ENCODE measurements around the gene NTSR1. TPM values are rescaled to one million over a fixed set of nuclear protein-coding genes. Genes with fewer than 3 reads are reported as not detected.

The NTSR1 gene
- total and polyA plus RNA-seq, 2 experiments from 2014 or later, result 0.15 to 1.4 TPM

DNA sequence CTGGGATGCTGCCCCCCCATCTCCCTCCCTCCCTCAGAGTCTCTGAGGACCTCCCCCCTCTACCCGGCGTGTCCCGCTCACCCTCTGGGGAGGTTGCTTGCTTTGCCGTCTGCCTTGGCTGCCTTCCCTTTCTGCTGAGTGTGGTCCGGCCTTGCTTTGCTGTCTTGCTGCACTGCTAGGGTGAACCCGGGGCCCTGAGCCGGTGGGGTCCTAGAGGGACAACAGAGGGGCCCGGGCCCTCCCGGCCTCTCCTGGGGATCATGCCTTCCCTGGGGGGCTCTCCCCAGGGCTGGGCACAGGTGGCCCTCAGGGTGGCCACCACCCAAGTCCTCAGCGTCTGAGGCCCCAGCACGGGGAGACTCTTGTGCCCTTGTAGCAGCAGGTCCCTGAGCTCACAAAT is 47.0 kb upstream of the NTSR1 start (continued):
- TF ChIP-seq REST (IDR thresholded peaks at IDR 0.05; ENCODE audit: unreplicated experiment), result no peak
- TF ChIP-seq POLR2AphosphoS5 (IDR thresholded peaks at IDR 0.05; ENCODE audit: low read depth), result no peak
- no peak for TF ChIP-seq CTCF (conservative IDR thresholded peaks at IDR 0.05; ENCODE audit: low read depth in 2 of 2)
- TF ChIP-seq EZH2phosphoT487 (IDR thresholded peaks at IDR 0.05; ENCODE audit: unreplicated experiment), result no peak
- TF ChIP-seq NANOG (IDR thresholded peaks at IDR 0.05; ENCODE audit: borderline replicate concordance), result no peak
- TF ChIP-seq ZNF114 (CRISPR knock-in tag; IDR thresholded peaks at IDR 0.05), result no peak
- TF ChIP-seq ZNF331 (CRISPR knock-in tag; IDR thresholded peaks at IDR 0.05; ENCODE audit: low read depth), result no peak
- no peak for TF ChIP-seq CREB1 (CRISPR knock-in tag; IDR thresholded peaks at IDR 0.05; ENCODE audit: low read depth)
- TF ChIP-seq STAT1 (IDR thresholded peaks at IDR 0.05; ENCODE audit: unreplicated experiment), result no peak

DNA sequence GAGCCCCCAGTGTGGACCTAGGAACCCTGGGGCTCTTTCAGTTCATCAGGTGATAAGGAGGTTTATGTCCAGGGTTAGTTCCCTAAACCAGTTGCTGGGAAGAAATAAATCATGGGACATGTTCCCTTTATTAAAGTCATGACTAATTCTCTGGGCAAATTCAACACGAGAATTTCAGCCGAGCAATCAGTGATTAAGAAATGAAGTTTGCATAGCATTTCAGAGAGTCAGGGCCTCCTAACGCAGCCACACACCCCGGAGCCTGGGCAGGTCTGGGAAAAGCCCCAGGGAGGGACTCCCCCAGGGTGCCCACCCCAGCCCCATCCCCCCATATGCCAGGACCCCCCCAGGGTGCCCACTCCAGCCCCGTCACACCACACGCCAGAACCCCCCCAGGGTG is 46.2 kb upstream of the NTSR1 start:
- H3K27me3 ChIP-seq (ENCODE audit: insufficient read depth), result no peaks in the 10 kb centered on the region
- ATAC-seq (no peak), DNase-seq (ENCODE audit: low spot score) (no peak)
- H3K79me2 ChIP-seq (replicated peaks; ENCODE audit: insufficient read depth), result no peaks in the 10 kb centered on the region
- H3K4me3 ChIP-seq, result no peak overlapping the region
- H4K20me1 ChIP-seq (replicated peaks; ENCODE audit: insufficient read depth), result no peaks in the 10 kb centered on the region; the same call in 1 of the 2 replicates
- H3K27me3 Mint-ChIP-seq (ENCODE audit: insufficient read depth, low read depth, poor library complexity), result peaks cover 5% of the 10 kb centered on the region
- no peak overlapping the region for H3K4me3 Mint-ChIP-seq
- no peaks in the 10 kb centered on the region for H3K9me3 Mint-ChIP-seq
- H3F3A ChIP-seq (replicated peaks; ENCODE audit: low read depth), result no peaks in the 10 kb centered on the region
- H3K27ac ChIP-seq (ENCODE audit: low read depth), result no peak overlapping the region
- H3K4me1 ChIP-seq (ENCODE audit: insufficient read depth), result no peaks in the 10 kb centered on the region
- no peaks in the 10 kb centered on the region; the same call in 1 of the 2 replicates for H3K36me3 ChIP-seq (ENCODE audit: insufficient read depth)
- H3K4me1 Mint-ChIP-seq, result peaks cover 7% of the 10 kb centered on the region
- H3K9me2 ChIP-seq (ENCODE audit: insufficient read depth), result no peaks in the 10 kb centered on the region
- H3K36me3 Mint-ChIP-seq (ENCODE audit: low read depth), result no peaks in the 10 kb centered on the region; the same call in 2 of the 3 replicates
- H2AFZ ChIP-seq, result no peak overlapping the region
- H3K27ac Mint-ChIP-seq, result no peak overlapping the region
- H3K4me2 ChIP-seq, result no peak overlapping the region
- TF ChIP-seq, protein P1, sequence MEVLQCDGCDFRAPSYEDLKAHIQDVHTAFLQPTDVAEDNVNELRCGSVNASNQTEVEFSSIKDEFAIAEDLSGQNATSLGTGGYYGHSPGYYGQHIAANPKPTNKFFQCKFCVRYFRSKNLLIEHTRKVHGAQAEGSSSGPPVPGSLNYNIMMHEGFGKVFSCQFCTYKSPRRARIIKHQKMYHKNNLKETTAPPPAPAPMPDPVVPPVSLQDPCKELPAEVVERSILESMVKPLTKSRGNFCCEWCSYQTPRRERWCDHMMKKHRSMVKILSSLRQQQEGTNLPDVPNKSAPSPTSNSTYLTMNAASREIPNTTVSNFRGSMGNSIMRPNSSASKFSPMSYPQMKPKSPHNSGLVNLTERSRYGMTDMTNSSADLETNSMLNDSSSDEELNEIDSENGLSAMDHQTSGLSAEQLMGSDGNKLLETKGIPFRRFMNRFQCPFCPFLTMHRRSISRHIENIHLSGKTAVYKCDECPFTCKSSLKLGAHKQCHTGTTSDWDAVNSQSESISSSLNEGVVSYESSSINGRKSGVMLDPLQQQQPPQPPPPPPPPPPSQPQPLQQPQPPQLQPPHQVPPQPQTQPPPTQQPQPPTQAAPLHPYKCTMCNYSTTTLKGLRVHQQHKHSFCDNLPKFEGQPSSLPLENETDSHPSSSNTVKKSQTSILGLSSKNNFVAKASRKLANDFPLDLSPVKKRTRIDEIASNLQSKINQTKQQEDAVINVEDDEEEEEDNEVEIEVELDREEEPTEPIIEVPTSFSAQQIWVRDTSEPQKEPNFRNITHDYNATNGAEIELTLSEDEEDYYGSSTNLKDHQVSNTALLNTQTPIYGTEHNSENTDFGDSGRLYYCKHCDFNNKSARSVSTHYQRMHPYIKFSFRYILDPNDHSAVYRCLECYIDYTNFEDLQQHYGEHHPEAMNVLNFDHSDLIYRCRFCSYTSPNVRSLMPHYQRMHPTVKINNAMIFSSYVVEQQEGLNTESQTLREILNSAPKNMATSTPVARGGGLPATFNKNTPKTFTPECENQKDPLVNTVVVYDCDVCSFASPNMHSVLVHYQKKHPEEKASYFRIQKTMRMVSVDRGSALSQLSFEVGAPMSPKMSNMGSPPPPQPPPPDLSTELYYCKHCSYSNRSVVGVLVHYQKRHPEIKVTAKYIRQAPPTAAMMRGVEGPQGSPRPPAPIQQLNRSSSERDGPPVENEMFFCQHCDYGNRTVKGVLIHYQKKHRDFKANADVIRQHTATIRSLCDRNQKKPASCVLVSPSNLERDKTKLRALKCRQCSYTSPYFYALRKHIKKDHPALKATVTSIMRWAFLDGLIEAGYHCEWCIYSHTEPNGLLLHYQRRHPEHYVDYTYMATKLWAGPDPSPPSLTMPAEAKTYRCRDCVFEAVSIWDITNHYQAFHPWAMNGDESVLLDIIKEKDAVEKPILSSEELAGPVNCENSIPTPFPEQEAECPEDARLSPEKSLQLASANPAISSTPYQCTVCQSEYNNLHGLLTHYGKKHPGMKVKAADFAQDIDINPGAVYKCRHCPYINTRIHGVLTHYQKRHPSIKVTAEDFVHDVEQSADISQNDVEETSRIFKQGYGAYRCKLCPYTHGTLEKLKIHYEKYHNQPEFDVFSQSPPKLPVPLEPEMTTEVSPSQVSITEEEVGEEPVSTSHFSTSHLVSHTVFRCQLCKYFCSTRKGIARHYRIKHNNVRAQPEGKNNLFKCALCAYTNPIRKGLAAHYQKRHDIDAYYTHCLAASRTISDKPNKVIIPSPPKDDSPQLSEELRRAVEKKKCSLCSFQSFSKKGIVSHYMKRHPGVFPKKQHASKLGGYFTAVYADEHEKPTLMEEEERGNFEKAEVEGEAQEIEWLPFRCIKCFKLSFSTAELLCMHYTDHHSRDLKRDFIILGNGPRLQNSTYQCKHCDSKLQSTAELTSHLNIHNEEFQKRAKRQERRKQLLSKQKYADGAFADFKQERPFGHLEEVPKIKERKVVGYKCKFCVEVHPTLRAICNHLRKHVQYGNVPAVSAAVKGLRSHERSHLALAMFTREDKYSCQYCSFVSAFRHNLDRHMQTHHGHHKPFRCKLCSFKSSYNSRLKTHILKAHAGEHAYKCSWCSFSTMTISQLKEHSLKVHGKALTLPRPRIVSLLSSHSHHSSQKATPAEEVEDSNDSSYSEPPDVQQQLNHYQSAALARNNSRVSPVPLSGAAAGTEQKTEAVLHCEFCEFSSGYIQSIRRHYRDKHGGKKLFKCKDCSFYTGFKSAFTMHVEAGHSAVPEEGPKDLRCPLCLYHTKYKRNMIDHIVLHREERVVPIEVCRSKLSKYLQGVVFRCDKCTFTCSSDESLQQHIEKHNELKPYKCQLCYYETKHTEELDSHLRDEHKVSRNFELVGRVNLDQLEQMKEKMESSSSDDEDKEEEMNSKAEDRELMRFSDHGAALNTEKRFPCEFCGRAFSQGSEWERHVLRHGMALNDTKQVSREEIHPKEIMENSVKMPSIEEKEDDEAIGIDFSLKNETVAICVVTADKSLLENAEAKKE (CRISPR knock-in tag; IDR thresholded peaks at IDR 0.05), result no peak
- TF ChIP-seq REST (IDR thresholded peaks at IDR 0.05; ENCODE audit: unreplicated experiment) (no peak), CREB1 (CRISPR knock-in tag; IDR thresholded peaks at IDR 0.05; ENCODE audit: low read depth) (no peak)

Data from GM23338 (cell line).